Measurements from ENCODE around the gene GTF3C5.
"Not testable (repeated sequence)": the region's sequence is repeated elsewhere in the genome, so short reads cannot be mapped to it uniquely, and the experiment has no call there.

The GTF3C5 gene

GRCh38 chr9:132996526-132996925 lies 34.3 kb upstream of the GTF3C5 start:
- ChIA-PET CTCF (interaction anchor here (0.6 to 10.7 kb wide), 4 partner anchors 8 to 25 kb away, joined by 3 to 144 read pairs (median 40); partner anchors contain the start of gene GFI1B), POLR2A (no interaction called here)
- DNase-seq = no peak

DNA sequence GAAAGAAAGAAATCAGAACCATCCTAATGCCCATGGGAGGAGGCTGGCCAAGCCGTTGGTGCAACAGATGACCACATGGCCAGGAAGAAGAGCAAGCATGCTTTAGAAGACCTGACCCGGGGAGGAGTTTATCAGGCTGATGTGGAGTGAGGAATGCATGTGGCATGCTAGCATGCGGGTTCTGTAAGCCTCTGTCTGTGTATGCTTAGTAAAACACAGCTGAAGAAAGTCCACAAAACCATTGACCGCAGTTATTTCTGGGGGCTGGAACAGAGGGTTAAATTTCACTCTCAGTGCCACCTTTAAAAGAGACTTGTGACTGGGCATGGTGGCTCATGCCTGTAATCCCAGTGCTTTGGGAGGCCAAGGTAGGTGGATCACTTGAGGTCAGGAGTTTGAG lies 33.2 kb upstream of the GTF3C5 start:
- H3K9me3 ChIP-seq (ENCODE audit: control extremely low read depth in 1 of 5, control insufficient read depth in 4 of 5, insufficient read depth in 2 of 5, low read depth in 1 of 5, low read length in 4 of 5) = no peaks in the 10 kb centered on the region
- no peak overlapping the region for H3K4me3 ChIP-seq (ENCODE audit: control insufficient read depth in 1 of 7, extremely low read depth in 1 of 7, insufficient read depth in 4 of 7, low read depth in 2 of 7, low read length in 6 of 7)
- ChIA-PET CTCF (interaction anchor here (0.6 to 10.7 kb wide), 3 partner anchors 18 to 700 kb away, joined by 3 to 144 read pairs (median 4); partner anchors contain the start of gene GFI1B), POLR2A (no interaction called here)
- WGBS (ENCODE audit: insufficient coverage) = 96% methylated on average over 4 of the region's 4 CpGs
- H3K36me3 ChIP-seq (ENCODE audit: control insufficient read depth in 4 of 4, insufficient read depth in 4 of 4, low read length in 3 of 4) = peaks cover 0 to 14% (median 6%) of the 10 kb centered on the region in 4 experiments
- no peaks in the 10 kb centered on the region for H3K27me3 ChIP-seq (replicated peaks in 2 of 5; ENCODE audit: control insufficient read depth in 4 of 5, insufficient read depth in 5 of 5, low read length in 4 of 5)
- no peak for DNase-seq
- peaks cover 10 to 91% (median 84%) of the 10 kb centered on the region in 4 experiments for H3K4me1 ChIP-seq (ENCODE audit: control extremely low read depth in 1 of 4, control insufficient read depth in 4 of 4, insufficient read depth in 4 of 4, low read length in 3 of 4)
- no peak overlapping the region for H3K27ac ChIP-seq (ENCODE audit: insufficient read depth in 1 of 2, low read depth in 1 of 2, low read length in 2 of 2, poor library complexity in 1 of 2, severe bottlenecking in 2 of 2)

More at GRCh38 chr9:132996526-132996925, 34.3 kb upstream of the GTF3C5 start:
- no peaks in the 10 kb centered on the region for H3K9me3 ChIP-seq (ENCODE audit: control extremely low read depth in 1 of 5, control insufficient read depth in 4 of 5, insufficient read depth in 2 of 5, low read depth in 1 of 5, low read length in 4 of 5)
- no peaks in the 10 kb centered on the region for H3K27me3 ChIP-seq (replicated peaks in 2 of 5; ENCODE audit: control insufficient read depth in 4 of 5, insufficient read depth in 5 of 5, low read length in 4 of 5)
- H3K27ac ChIP-seq (ENCODE audit: insufficient read depth in 1 of 2, low read depth in 1 of 2, low read length in 2 of 2, poor library complexity in 1 of 2, severe bottlenecking in 2 of 2) = no peak overlapping the region
- peaks cover 10 to 91% (median 84%) of the 10 kb centered on the region in 4 experiments for H3K4me1 ChIP-seq (ENCODE audit: control extremely low read depth in 1 of 4, control insufficient read depth in 4 of 4, insufficient read depth in 4 of 4, low read length in 3 of 4)
- H3K36me3 ChIP-seq (ENCODE audit: control insufficient read depth in 4 of 4, insufficient read depth in 4 of 4, low read length in 3 of 4) = peaks cover 0 to 21% (median 11%) of the 10 kb centered on the region in 4 experiments
- no peak overlapping the region for H3K4me3 ChIP-seq (ENCODE audit: control insufficient read depth in 1 of 7, extremely low read depth in 1 of 7, insufficient read depth in 4 of 7, low read depth in 2 of 7, low read length in 6 of 7)
- WGBS (ENCODE audit: insufficient coverage) = 79% methylated on average over 13 of the region's 13 CpGs

GRCh38 chr9:132998221-132998620 lies 32.6 kb upstream of the GTF3C5 start:
- H3K9me3 ChIP-seq (ENCODE audit: control extremely low read depth in 1 of 5, control insufficient read depth in 4 of 5, insufficient read depth in 2 of 5, low read depth in 1 of 5, low read length in 4 of 5); DNase-seq; POLR2A ChIA-PET; H3K27ac ChIP-seq (ENCODE audit: insufficient read depth in 1 of 2, low read depth in 1 of 2, low read length in 2 of 2, poor library complexity in 1 of 2, severe bottlenecking in 2 of 2); H3K27me3 ChIP-seq (replicated peaks in 2 of 5; ENCODE audit: control insufficient read depth in 4 of 5, insufficient read depth in 5 of 5, low read length in 4 of 5); H3K4me3 ChIP-seq (ENCODE audit: control insufficient read depth in 1 of 7, extremely low read depth in 1 of 7, insufficient read depth in 4 of 7, low read depth in 2 of 7, low read length in 6 of 7): not testable (repeated sequence)
- Histone ChIP-seq H3K4me1 (ENCODE audit: control extremely low read depth in 1 of 4, control insufficient read depth in 4 of 4, insufficient read depth in 4 of 4, low read length in 3 of 4) (peaks cover 10 to 91% (median 85%) of the 10 kb centered on the region in 4 experiments), H3K36me3 (ENCODE audit: control insufficient read depth in 4 of 4, insufficient read depth in 4 of 4, low read length in 3 of 4) (peaks cover 0 to 12% (median 2%) of the 10 kb centered on the region in 4 experiments)
- CTCF ChIA-PET = interaction anchor here (1.2 to 10.7 kb wide), 2 partner anchors 10 to 18 kb away, joined by 3 to 144 read pairs; partner anchors contain the start of gene GFI1B
- WGBS (ENCODE audit: insufficient coverage) = 100% methylated on average over 1 of the region's 4 CpGs

DNA sequence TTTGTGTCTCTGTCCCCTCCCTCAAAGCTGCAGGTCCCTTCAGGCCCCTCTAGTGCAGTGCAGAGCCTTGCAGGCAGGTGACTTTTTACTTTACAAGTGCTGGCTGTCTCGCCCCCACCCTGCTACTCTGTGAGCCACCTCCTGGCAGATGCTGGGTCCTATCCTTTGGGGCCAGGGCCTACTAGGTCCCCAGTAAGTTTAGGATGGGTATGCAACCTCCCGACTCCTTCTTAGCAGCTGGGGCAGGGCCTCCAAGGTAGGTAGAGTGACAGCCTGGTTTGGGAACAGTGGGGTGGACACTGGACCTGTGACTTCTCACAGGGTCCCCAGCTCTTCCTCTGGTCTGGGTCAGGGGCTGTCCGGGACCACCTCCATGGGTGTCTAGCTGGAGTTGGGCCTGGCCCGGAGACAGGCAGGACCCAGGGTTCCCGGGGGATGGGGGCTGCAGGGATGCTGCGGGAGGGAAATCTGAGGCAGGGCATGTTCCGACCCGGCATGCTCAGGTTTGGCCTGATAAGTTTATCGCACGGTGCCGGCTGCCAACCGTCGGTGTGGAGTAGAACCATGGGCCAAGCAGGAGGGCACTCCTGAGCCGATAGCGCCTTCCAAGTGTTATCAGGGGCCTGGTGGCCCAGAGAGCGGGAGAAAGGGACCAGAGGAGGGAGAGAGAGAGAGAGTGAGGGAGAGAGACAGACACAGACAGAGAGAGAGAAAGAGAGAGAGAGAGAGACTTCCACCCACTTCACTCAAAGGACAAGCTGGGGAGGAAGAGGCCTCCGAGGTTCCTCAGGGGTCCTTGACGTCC lies 31.8 kb upstream of the GTF3C5 start:
- Histone ChIP-seq H3K4me3 (ENCODE audit: control insufficient read depth in 1 of 7, extremely low read depth in 1 of 7, insufficient read depth in 4 of 7, low read depth in 2 of 7, low read length in 6 of 7) (peak overlapping the region in 1 of 7 experiments; percentile 20), H3K4me1 (ENCODE audit: control extremely low read depth in 1 of 4, control insufficient read depth in 4 of 4, insufficient read depth in 4 of 4, low read length in 3 of 4) (peaks cover 7 to 91% (median 85%) of the 10 kb centered on the region in 4 experiments), H3K27me3 (replicated peaks in 2 of 5; ENCODE audit: control insufficient read depth in 4 of 5, insufficient read depth in 5 of 5, low read length in 4 of 5) (no peaks in the 10 kb centered on the region), H3K27ac (ENCODE audit: insufficient read depth in 1 of 2, low read depth in 1 of 2, low read length in 2 of 2, poor library complexity in 1 of 2, severe bottlenecking in 2 of 2) (no peak overlapping the region), H3K36me3 (ENCODE audit: control insufficient read depth in 4 of 4, insufficient read depth in 4 of 4, low read length in 3 of 4) (peaks cover 0 to 3% (median 0%) of the 10 kb centered on the region in 4 experiments), H3K9me3 (ENCODE audit: control extremely low read depth in 1 of 5, control insufficient read depth in 4 of 5, insufficient read depth in 2 of 5, low read depth in 1 of 5, low read length in 4 of 5) (no peaks in the 10 kb centered on the region)
- POLR2A ChIA-PET = interaction anchor here (0.9 kb wide), 1 partner anchor 12 kb away, joined by 3 read pairs; no protein-coding TSS in a partner anchor
- 73% methylated on average over 16 of the region's 18 CpGs for WGBS (ENCODE audit: insufficient coverage)
- DNase-seq = peak in 2 of 3 donors; percentile 61 to 78
- CTCF ChIA-PET = interaction anchor here (1.2 to 10.7 kb wide), 3 partner anchors 11 to 23 kb away, joined by 3 to 144 read pairs (median 5); partner anchors contain the start of gene GFI1B

DNA sequence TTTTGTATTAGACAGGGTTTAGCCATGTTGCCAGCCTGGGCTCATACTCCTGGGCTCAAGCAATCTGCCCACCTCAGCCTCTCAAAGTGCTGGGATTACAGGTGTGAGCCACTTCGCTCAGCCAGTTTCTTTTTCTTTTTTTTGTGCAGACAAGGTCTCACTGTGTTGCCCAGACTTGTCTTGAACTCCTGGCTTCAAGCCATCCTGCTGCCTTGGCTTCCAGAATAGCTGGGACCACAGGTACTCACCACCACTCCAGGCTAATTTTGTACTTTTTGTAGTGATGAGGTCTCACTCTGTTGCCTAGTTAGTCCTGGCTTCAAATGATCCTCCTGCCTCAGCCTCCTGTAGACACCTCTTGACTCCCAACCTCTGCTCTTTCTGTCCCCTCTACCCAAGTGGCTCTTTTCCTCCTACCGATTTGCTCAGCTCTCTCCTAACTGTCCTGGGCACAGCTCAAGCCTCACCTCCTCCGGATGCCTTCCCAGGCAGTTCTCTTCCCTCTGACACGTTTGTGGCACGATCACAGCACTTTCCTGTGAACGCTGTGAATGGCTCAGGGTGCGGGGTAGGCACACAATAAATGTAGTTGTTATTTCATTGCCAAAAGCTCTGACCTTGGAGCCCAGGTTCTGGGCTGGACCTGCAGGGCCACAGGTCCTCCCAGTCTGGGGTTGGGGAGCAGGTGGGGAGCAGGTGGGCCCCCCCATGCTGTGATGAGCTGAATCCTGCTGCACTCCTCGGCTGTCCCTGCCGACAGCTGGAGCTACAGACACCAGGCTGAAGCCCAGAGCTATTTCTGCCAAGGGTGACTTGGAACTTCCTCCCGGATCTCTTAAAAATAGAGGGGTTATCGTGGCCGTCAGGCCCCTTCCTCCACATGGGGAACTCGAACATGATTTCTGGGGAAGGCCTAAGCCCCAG lies 28.4 kb upstream of the GTF3C5 start:
- Histone ChIP-seq H3K36me3 (ENCODE audit: control insufficient read depth in 4 of 4, insufficient read depth in 4 of 4, low read length in 3 of 4) (no peaks in the 10 kb centered on the region), H3K4me3 (ENCODE audit: control insufficient read depth in 1 of 7, extremely low read depth in 1 of 7, insufficient read depth in 4 of 7, low read depth in 2 of 7, low read length in 6 of 7) (peak overlapping the region in 4 of 7 experiments; percentile 26 to 66 (median 50)), H3K9me3 (ENCODE audit: control extremely low read depth in 1 of 5, control insufficient read depth in 4 of 5, insufficient read depth in 2 of 5, low read depth in 1 of 5, low read length in 4 of 5) (no peaks in the 10 kb centered on the region), H3K27me3 (replicated peaks in 2 of 5; ENCODE audit: control insufficient read depth in 4 of 5, insufficient read depth in 5 of 5, low read length in 4 of 5) (no peaks in the 10 kb centered on the region), H3K27ac (ENCODE audit: insufficient read depth in 1 of 2, low read depth in 1 of 2, low read length in 2 of 2, poor library complexity in 1 of 2, severe bottlenecking in 2 of 2) (peak overlapping the region; percentile 77 to 89), H3K4me1 (ENCODE audit: control extremely low read depth in 1 of 4, control insufficient read depth in 4 of 4, insufficient read depth in 4 of 4, low read length in 3 of 4) (peaks cover 11 to 93% (median 84%) of the 10 kb centered on the region in 4 experiments)
- no peak for DNase-seq
- ChIA-PET POLR2A (interaction anchor here (0.5 to 5.1 kb wide), 6 partner anchors 9 to 1877 kb away, joined by 3 to 78 read pairs (median 14); partner anchors contain the start of gene GFI1B), CTCF (interaction anchor here (0.6 to 7.5 kb wide), 11 partner anchors 9 to 241 kb away, joined by 3 to 125 read pairs (median 8); partner anchors contain the start of genes GFI1B and GTF3C5)
- 7% methylated on average over 13 of the region's 13 CpGs for WGBS (ENCODE audit: insufficient coverage)

DNA sequence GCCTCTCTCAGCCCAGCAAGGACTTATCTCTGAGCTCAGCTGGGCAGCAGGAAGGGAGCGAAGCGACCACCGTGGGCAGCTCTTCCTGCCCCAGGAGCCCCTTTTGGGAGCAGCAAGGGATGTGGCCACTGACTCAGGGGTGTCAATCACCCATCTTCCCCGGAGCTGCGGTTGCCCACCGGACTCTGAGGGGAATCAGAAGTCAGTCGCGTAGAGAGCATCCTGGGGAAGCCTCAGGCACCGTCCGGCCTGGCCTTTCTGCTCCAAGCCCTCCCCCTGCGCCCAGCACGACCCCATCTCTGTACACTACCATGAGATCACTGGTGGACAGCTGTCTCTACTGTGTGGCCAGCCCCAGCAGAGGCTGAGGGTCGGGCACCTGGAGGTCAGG lies 27.7 kb upstream of the GTF3C5 start:
- CTCF ChIA-PET = interaction anchor here (0.6 to 7.5 kb wide), 14 partner anchors 9 to 242 kb away, joined by 3 to 125 read pairs (median 7); partner anchors contain the start of genes GFI1B and GTF3C5
- WGBS (ENCODE audit: insufficient coverage) = under 1% methylated on average over 13 of the region's 13 CpGs

More for the DNA sequence above, 27.7 kb upstream of the GTF3C5 start:
- Histone ChIP-seq H3K9me3 (ENCODE audit: control extremely low read depth in 1 of 5, control insufficient read depth in 4 of 5, insufficient read depth in 2 of 5, low read depth in 1 of 5, low read length in 4 of 5) (no peaks in the 10 kb centered on the region), H3K4me3 (ENCODE audit: control insufficient read depth in 1 of 7, extremely low read depth in 1 of 7, insufficient read depth in 4 of 7, low read depth in 2 of 7, low read length in 6 of 7) (peak overlapping the region in 4 of 7 experiments; percentile 26 to 66 (median 50)), H3K36me3 (ENCODE audit: control insufficient read depth in 4 of 4, insufficient read depth in 4 of 4, low read length in 3 of 4) (no peaks in the 10 kb centered on the region), H3K4me1 (ENCODE audit: control extremely low read depth in 1 of 4, control insufficient read depth in 4 of 4, insufficient read depth in 4 of 4, low read length in 3 of 4) (peaks cover 11 to 95% (median 83%) of the 10 kb centered on the region in 4 experiments), H3K27ac (ENCODE audit: insufficient read depth in 1 of 2, low read depth in 1 of 2, low read length in 2 of 2, poor library complexity in 1 of 2, severe bottlenecking in 2 of 2) (peak overlapping the region; percentile 77 to 89), H3K27me3 (replicated peaks in 2 of 5; ENCODE audit: control insufficient read depth in 4 of 5, insufficient read depth in 5 of 5, low read length in 4 of 5) (no peaks in the 10 kb centered on the region)
- peak; percentile 82 to 92 (median 88) for DNase-seq
- POLR2A ChIA-PET = interaction anchor here (0.5 to 5.1 kb wide), 6 partner anchors 9 to 1877 kb away, joined by 3 to 78 read pairs (median 14); partner anchors contain the start of gene GFI1B

All from common myeloid progenitor, CD34-positive (primary cell).